ENCODE data around the gene DUSP21.

DUSP21 gene

GRCh38 chrX:44874420-44875184 lies 30.8 kb downstream of the DUSP21 start:
- peak; percentile 13 for DNase-seq
- Histone ChIP-seq H3K27me3 (no peaks in the 10 kb centered on the region), H3K4me3 (ENCODE audit: low read depth, low read length) (peak overlapping the region; percentile 92), H3K36me3 (no peaks in the 10 kb centered on the region), H3K4me1 (no peaks in the 10 kb centered on the region), H3K9me3 (no peaks in the 10 kb centered on the region)
- TF ChIP-seq, protein P1, sequence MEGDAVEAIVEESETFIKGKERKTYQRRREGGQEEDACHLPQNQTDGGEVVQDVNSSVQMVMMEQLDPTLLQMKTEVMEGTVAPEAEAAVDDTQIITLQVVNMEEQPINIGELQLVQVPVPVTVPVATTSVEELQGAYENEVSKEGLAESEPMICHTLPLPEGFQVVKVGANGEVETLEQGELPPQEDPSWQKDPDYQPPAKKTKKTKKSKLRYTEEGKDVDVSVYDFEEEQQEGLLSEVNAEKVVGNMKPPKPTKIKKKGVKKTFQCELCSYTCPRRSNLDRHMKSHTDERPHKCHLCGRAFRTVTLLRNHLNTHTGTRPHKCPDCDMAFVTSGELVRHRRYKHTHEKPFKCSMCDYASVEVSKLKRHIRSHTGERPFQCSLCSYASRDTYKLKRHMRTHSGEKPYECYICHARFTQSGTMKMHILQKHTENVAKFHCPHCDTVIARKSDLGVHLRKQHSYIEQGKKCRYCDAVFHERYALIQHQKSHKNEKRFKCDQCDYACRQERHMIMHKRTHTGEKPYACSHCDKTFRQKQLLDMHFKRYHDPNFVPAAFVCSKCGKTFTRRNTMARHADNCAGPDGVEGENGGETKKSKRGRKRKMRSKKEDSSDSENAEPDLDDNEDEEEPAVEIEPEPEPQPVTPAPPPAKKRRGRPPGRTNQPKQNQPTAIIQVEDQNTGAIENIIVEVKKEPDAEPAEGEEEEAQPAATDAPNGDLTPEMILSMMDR (IDR thresholded peaks at IDR 0.05; ENCODE audit: low read depth, low read length): no peak

DNA sequence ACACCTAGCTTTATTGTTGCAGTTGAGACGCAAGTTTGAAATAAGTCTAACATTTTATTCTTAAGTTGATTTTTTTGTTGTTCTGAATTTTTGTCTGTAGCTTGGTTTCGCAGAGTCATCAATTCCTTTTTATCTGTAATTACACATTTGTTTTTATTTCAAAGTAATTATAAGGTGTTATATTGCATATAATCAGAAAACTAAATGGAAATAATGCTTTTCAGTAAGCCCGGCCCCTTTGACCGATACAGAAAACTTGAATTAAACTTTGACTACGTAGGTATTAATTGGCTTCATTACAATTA lies 31.3 kb downstream of the DUSP21 start:
- DNase-seq: no peak
- TF ChIP-seq, protein P1 (IDR thresholded peaks at IDR 0.05; ENCODE audit: low read depth, low read length): no peak
- Histone ChIP-seq H3K9me3 (no peaks in the 10 kb centered on the region), H3K36me3 (no peaks in the 10 kb centered on the region), H3K4me3 (ENCODE audit: low read depth, low read length) (peak overlapping the region; percentile 92), H3K27me3 (no peaks in the 10 kb centered on the region), H3K4me1 (no peaks in the 10 kb centered on the region)

DNA sequence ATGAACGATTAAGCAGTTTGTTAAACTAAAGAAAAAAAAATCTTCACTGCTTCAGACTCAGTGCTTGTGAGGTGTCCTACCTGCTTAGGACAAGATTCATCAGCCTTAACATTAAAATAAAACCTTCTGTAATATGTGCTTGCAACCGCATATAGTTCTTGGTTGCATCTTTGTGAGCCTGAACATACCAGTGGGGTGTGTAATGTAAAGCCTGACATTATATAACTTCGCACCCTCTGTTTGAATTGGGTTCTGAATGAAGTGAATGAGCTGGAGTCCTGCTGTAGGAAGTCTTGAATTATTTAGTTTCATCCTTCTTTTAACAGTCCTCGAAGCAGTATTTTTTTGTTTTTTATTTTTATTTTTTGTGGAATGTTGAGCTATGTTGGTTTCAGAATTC lies 32.3 kb downstream of the DUSP21 start:
- no peaks in the 10 kb centered on the region for H3K4me1 ChIP-seq
- peak overlapping the region; percentile 92 for H3K4me3 ChIP-seq (ENCODE audit: low read depth, low read length)
- no peaks in the 10 kb centered on the region for H3K27me3 ChIP-seq
- TF ChIP-seq, protein P1 (IDR thresholded peaks at IDR 0.05; ENCODE audit: low read depth, low read length): no peak
- H3K36me3 ChIP-seq: no peaks in the 10 kb centered on the region
- no peaks in the 10 kb centered on the region for H3K9me3 ChIP-seq
- no peak for DNase-seq

- Histone ChIP-seq H3K36me3 (no peaks in the 10 kb centered on the region), H3K4me1 (no peaks in the 10 kb centered on the region), H3K27me3 (no peaks in the 10 kb centered on the region), H3K4me3 (ENCODE audit: low read depth, low read length) (no peak overlapping the region), H3K9me3 (no peaks in the 10 kb centered on the region)
- no peak for DNase-seq
- TF ChIP-seq, protein P1 (IDR thresholded peaks at IDR 0.05; ENCODE audit: low read depth, low read length): no peak
Measured at GRCh38 chrX:44876767-44877166, 32.9 kb downstream of the DUSP21 start.

DNA sequence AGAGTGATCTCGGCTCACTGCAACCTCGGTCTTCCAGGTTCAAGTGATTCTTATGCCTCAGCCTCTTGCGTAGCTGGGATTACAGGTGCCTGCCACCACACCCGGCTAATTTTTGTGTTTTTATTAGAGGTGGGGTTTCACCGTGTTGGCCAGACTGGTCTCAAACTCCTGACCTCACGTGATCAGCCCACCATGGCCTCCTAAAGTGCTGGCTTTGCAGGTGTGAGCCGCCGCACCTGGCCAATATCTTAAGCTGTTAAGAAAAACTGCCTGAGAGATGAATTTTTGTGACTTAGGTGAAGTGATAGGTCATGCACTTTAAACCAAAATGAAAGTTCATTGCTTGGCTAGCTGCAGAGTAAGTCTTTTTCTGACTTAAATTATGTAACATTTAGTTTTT lies 35.0 kb downstream of the DUSP21 start:
- H3K36me3 ChIP-seq: no peaks in the 10 kb centered on the region
- no peak overlapping the region for H3K4me3 ChIP-seq (ENCODE audit: low read depth, low read length)
- H3K4me1 ChIP-seq: no peaks in the 10 kb centered on the region
- TF ChIP-seq, protein P1 (IDR thresholded peaks at IDR 0.05; ENCODE audit: low read depth, low read length): no peak
- H3K27me3 ChIP-seq: no peaks in the 10 kb centered on the region
- H3K9me3 ChIP-seq: no peaks in the 10 kb centered on the region
- DNase-seq: no peak

- H3K36me3 ChIP-seq: no peaks in the 10 kb centered on the region
- H3K4me1 ChIP-seq: no peaks in the 10 kb centered on the region
- H3K4me3 ChIP-seq (ENCODE audit: low read depth, low read length): no peak overlapping the region
- H3K9me3 ChIP-seq: no peaks in the 10 kb centered on the region
- DNase-seq: no peak
- TF ChIP-seq, protein P1 (IDR thresholded peaks at IDR 0.05; ENCODE audit: low read depth, low read length): no peak
- H3K27me3 ChIP-seq: no peaks in the 10 kb centered on the region
Measured at GRCh38 chrX:44881549-44881948, 37.7 kb downstream of the DUSP21 start.
